HG02678 (cell line): Measurements from ENCODE around the gene DMGDH.

Experiments used
- ATAC-seq: cut with Tn5 transposase; IDR thresholded peaks from one replicate; pipeline ENCODE4 v1.9.1; 2021; ENCODE audit warnings: mild to moderate bottlenecking, moderate library complexity; ENCODE audit not compliant: unreplicated experiment

Gene DMGDH

GRCh38 chr5:78979909-78980308, 89.6 kb downstream of the DMGDH start:
- no peak for ATAC-seq

GRCh38 chr5:78979117-78979742, 90.2 kb downstream of the DMGDH start:
- no peak for ATAC-seq

GRCh38 chr5:78975035-78975434, 94.4 kb downstream of the DMGDH start:
- no peak for ATAC-seq

- no peak for ATAC-seq
Observed at GRCh38 chr5:78974601-78975000, 94.9 kb downstream of the DMGDH start.

- ATAC-seq, result no peak
Observed at GRCh38 chr5:78974011-78974410, 95.5 kb downstream of the DMGDH start.

- no peak for ATAC-seq
Observed at GRCh38 chr5:78972654-78973428, 96.6 kb downstream of the DMGDH start.

- no peak for ATAC-seq
Observed at GRCh38 chr5:78971998-78972397, 97.5 kb downstream of the DMGDH start.

- ATAC-seq, result no peak
Observed at GRCh38 chr5:78968781-78969180, 100.7 kb downstream of the DMGDH start.

GRCh38 chr5:78964889-78965288, 104.6 kb downstream of the DMGDH start:
- no peak for ATAC-seq

GRCh38 chr5:78961743-78962142, 107.7 kb downstream of the DMGDH start:
- no peak for ATAC-seq

- ATAC-seq, result no peak
Observed at GRCh38 chr5:78959767-78960166, 109.7 kb downstream of the DMGDH start.

- ATAC-seq, result no peak
Observed at GRCh38 chr5:78958672-78959445, 110.6 kb downstream of the DMGDH start.

GRCh38 chr5:78956901-78957300, 112.6 kb downstream of the DMGDH start:
- ATAC-seq, result no peak

GRCh38 chr5:78953092-78953800, 116.2 kb downstream of the DMGDH start:
- no peak for ATAC-seq
